AG04449 (cell line): ENCODE results near the gene USF1.
"Not testable (repeated sequence)": the region's sequence is repeated elsewhere in the genome, so short reads cannot be mapped to it uniquely, and the experiment has no call there.

Experiments
- CTCF ChIA-PET: fragments of 350-600 bp; formaldehyde crosslinking; extraction: SDS; loops from one replicate; lab custom pipeline; 2021; ENCODE audit warnings: antibody characterized with exemption; lab: Yijun Ruan, JAX
- POLR2A ChIA-PET: fragments of 400-600, 350-600 bp; formaldehyde crosslinking; extraction: SDS; loops from one replicate; lab custom pipeline; 2020; ENCODE audit warnings: antibody characterized with exemption, inconsistent platforms; lab: Yijun Ruan, JAX
- DNase-seq: peaks from one replicate; pipeline ENCODE4 v3.0.0-alpha.2; 2010; ENCODE audit warnings: low read depth, low spot score
- H3K4me3 ChIP-seq: 2 replicates; pipeline ENCODE4 v1.5.1; 2011; ENCODE audit warnings: low read depth, mild to moderate bottlenecking, control low read depth, low read length
- CTCF ChIP-seq: IDR thresholded peaks from one replicate; pipeline ENCODE4 v1.5.1; 2011; ENCODE audit warnings: mild to moderate bottlenecking, moderate library complexity, low read length, control low read depth, inconsistent platforms; ENCODE audit not compliant: insufficient read depth; ENCODE audit errors: missing control alignments

The USF1 gene

GRCh38 chr1:161069731-161070270 is 24.0 kb upstream of the USF1 start, which contains the start of gene ARHGAP30:
TSS of gene ARHGAP30 (minus strand) at chr1:161069891. CDS start at chr1:161069624, 267 bp downstream.
- POLR2A ChIA-PET, result no interaction called here
- no peak for DNase-seq
- no peak for TF ChIP-seq CTCF
- CTCF ChIA-PET, result interaction anchor here (0.7 to 8.9 kb wide), 4 partner anchors 28 to 73 kb away, joined by 3 to 100 read pairs (median 6); partner anchors contain the start of gene KLHDC9
- H3K4me3 ChIP-seq, result no peak within 1 kb of the TSS

DNA sequence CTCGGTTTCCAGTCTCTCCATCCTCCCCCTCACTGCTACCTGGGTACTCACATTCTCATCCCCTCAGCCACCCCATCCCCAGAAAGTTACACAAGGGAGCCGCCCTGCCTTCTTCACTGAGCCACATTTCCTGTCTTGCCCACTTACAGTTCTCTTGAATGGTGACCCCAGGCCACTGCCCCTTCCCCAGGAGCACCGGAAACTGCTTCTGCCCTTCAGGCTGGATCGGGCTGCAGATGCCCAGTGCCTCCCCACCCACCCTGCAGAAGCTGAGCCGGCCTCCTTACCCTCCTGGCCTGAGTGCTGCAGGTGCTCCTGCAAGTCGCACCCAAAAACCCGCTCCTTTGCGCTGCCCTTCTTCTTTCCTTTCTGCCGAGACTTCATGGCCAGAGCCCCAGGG is 23.5 kb upstream of the USF1 start:
- CTCF ChIA-PET, result interaction anchor here (1.1 to 8.9 kb wide), 4 partner anchors 20 to 29 kb away, joined by 3 to 100 read pairs (median 4); partner anchors contain the start of genes KLHDC9 and USF1
- POLR2A ChIA-PET, result no interaction called here
- no peak for DNase-seq
- no peak overlapping the region for H3K4me3 ChIP-seq
- TF ChIP-seq CTCF, result no peak

DNA sequence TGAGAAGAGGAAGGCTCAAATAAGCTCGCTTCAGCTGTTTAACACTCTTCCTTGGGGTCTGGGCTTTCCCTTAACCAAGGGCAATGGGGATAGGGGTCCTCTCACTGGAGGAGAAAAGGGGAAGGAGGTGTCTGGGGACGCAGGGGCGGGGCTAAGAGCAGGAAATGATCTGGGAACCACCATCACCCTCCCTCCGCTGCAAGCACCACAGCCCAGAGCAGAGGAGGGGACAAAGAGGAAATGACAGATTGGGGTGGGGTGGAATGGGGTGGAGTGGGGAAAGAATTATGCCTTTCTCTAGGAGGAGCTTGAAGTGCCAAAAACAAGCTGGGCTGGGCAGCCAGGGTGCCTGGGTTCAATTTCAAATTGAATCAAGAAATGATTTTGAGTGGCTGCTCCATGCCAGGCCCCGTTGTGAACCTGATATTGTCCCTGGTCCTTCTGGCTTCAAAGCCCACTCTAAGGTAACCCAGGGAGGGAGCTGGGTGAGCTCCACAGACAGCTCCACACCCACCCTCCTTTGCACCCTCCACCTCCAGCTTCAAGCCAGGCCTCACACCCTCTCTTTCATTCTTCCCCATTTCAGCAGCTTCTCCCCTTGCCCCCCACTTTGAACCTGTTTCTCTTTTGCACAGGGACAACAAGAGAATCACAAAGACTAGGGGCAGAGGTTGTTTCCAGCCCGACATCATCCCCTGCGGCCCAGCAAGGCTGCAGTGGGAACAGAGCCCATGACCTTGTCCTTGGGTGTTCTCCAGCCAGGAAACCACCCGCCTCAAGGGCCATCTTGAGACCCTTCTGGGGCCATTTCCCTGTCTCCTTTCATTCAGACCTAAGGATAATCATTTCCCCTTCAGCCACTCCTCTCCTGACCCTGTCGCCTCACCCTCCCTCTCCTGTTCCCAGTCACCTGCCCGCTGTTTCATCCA is 22.8 kb upstream of the USF1 start:
- no peak for TF ChIP-seq CTCF
- H3K4me3 ChIP-seq, result no peak overlapping the region
- POLR2A ChIA-PET, result no interaction called here
- DNase-seq, result no peak
- CTCF ChIA-PET, result interaction anchor here (0.8 to 8.9 kb wide), 6 partner anchors 9 to 33 kb away, joined by 3 to 100 read pairs (median 3); partner anchors contain the start of genes KLHDC9 and USF1

GRCh38 chr1:161066694-161067093 is 20.9 kb upstream of the USF1 start:
- ChIA-PET POLR2A (no interaction called here), CTCF (interaction anchor here (1.4 kb wide), 1 partner anchor 20 kb away, joined by 6 read pairs; the partner anchor contains the start of gene USF1)
- TF ChIP-seq CTCF, result no peak
- no peak for DNase-seq
- no peak overlapping the region for H3K4me3 ChIP-seq

GRCh38 chr1:161065681-161066080 is 19.9 kb upstream of the USF1 start:
- POLR2A ChIA-PET, H3K4me3 ChIP-seq, DNase-seq: not testable (repeated sequence)
- CTCF ChIA-PET, result interaction anchor here (0.8 to 2.0 kb wide), 5 partner anchors 8 to 74 kb away, joined by 3 to 7 read pairs (median 4); partner anchors contain the start of gene USF1

DNA sequence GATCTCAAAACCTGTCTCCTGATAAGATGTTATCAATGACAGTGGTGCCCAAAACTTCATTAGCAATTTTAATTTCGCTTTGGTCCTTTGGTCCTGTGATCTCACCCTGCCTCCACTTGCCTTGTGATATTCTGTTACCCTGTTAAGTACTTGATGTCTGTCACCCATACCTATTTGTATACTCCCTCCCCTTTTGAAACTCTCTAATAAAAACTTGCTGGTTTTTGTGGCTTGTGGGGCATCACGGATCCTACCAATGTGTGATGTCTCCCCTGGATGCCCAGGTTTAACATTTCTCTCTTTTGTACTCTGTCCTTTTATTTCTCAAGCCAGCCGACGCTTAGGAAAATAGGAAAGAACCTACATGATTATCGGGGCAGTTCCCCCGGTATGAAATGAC is 18.2 kb upstream of the USF1 start:
- DNase-seq, H3K4me3 ChIP-seq, POLR2A ChIA-PET: not testable (repeated sequence)
- CTCF ChIA-PET, result interaction anchor here (2.0 kb wide), 1 partner anchor 17 kb away, joined by 7 read pairs; the partner anchor contains the start of gene USF1

DNA sequence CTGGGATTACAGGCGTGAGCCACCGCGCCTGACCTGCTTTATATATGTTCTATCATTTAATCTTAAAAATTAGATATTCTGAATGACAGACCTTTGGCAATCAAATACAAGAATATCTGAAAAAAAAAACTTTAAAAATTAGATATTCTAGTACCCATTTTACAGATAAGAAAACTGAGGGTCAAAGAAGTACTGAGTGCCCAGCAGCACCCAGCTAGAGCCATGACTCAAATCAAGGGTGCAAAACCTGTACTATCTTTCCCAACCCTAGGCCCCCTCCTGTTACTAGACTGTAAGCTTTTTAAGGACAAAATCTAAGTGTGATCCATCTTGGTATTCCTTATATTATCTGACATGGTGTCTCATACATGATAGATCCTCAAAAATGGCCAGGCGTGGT is 15.6 kb upstream of the USF1 start:
- CTCF ChIA-PET, result interaction anchor here (1.1 to 1.3 kb wide), 2 partner anchors 11 to 36 kb away, joined by 4 to 5 read pairs; no protein-coding TSS in a partner anchor
- H3K4me3 ChIP-seq, result no peak overlapping the region
- TF ChIP-seq CTCF, result no peak
- DNase-seq, result no peak
- POLR2A ChIA-PET, result no interaction called here
